ENCODE results near the gene RREB1.

RREB1 gene, protein sequence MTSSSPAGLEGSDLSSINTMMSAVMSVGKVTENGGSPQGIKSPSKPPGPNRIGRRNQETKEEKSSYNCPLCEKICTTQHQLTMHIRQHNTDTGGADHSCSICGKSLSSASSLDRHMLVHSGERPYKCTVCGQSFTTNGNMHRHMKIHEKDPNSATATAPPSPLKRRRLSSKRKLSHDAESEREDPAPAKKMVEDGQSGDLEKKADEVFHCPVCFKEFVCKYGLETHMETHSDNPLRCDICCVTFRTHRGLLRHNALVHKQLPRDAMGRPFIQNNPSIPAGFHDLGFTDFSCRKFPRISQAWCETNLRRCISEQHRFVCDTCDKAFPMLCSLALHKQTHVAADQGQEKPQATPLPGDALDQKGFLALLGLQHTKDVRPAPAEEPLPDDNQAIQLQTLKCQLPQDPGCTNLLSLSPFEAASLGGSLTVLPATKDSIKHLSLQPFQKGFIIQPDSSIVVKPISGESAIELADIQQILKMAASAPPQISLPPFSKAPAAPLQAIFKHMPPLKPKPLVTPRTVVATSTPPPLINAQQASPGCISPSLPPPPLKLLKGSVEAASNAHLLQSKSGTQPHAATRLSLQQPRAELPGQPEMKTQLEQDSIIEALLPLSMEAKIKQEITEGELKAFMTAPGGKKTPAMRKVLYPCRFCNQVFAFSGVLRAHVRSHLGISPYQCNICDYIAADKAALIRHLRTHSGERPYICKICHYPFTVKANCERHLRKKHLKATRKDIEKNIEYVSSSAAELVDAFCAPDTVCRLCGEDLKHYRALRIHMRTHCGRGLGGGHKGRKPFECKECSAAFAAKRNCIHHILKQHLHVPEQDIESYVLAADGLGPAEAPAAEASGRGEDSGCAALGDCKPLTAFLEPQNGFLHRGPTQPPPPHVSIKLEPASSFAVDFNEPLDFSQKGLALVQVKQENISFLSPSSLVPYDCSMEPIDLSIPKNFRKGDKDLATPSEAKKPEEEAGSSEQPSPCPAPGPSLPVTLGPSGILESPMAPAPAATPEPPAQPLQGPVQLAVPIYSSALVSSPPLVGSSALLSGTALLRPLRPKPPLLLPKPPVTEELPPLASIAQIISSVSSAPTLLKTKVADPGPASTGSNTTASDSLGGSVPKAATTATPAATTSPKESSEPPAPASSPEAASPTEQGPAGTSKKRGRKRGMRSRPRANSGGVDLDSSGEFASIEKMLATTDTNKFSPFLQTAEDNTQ (N-terminal part only)

DNA sequence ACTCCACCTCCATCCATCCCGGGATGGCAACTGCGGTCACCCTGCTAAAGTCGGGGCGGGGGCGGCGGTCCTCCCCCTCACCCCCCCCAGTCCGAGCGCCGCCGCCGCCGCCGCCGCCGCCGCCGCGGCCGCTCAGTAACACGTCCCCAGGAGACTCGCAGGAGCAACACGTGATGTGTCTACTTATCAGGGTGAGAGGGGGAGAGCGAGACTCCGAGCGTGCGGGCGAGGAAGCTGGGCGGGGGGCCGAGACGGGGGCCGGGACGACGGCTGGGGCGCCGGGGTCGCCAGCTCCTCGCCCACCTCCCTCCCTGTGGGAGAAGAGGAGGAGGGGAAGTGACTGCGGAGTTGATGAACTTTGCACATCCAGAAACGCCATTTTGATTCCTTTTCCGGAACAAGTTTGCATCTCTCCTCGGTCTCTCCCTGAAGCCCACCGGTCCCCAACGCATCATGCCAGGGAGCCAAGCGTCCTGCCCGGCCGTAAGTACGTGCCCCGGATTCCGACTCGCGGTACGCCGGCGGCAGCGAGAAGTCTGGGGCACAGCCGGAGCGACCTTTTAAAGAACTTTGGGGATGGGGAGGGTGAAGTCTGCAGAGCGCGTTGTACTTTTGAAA lies at the start of gene RREB1:
TSS of gene RREB1 (plus strand) at position 384 of the 618 bp plus-strand sequence. CDS start 73,951 bp downstream, outside the sequence.
- H3K36me3 ChIP-seq (ENCODE audit: control insufficient read depth, insufficient read depth, low read length) = no peaks in the 10 kb centered on the region
- H3K4me3 ChIP-seq (ENCODE audit: low read depth, low read length) = peak within 1 kb of the TSS; percentile 87
- H3K4me1 ChIP-seq (ENCODE audit: control insufficient read depth, insufficient read depth, low read length) = peaks cover 23% of the 10 kb centered on the region
- peaks cover 27% of the 10 kb centered on the region for H3K27me3 ChIP-seq (ENCODE audit: control insufficient read depth, insufficient read depth, low read length)
- H3K9me3 ChIP-seq (ENCODE audit: control insufficient read depth, insufficient read depth, low read length) = no peaks in the 10 kb centered on the region
- H3K9ac ChIP-seq (ENCODE audit: low read depth, low read length) = peak within 1 kb of the TSS; percentile 87

DNA sequence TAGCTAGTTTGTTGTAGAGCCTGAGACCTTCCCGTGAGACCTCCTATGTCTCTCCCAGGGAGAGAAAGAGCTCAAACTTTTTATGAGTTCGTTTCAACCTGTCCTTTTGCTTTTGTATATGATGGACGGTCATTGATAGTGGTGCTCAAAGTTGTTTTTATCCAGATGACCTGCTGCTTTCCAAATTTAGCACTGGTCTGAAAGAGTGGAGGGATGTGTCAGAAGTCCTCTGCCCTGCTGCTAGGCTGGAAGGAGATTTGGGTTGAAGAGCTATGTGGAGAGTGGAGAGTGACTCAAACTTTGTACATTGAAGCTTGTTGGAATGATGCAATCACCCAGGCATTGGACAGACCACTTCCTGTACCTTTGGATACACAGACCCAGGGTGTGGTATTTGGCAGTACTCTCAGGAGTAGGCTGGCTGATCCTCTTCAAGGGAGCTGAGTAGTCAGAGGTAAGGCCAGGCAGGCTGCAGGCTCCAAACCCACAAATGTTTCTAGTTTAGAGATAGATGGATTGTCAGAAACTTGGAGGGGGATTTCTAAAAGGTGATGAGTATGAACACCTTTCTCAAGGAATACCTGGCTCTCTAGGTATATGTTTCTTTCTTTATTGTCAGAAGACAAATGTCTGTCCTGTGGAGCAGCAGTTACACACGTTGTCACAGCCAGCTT lies 49.4 kb upstream of the RREB1 start:
- peaks cover 5% of the 10 kb centered on the region for H3K27me3 ChIP-seq (ENCODE audit: control insufficient read depth, insufficient read depth, low read length)
- H3K4me3 ChIP-seq (ENCODE audit: low read depth, low read length) = no peak overlapping the region
- no peaks in the 10 kb centered on the region for H3K36me3 ChIP-seq (ENCODE audit: control insufficient read depth, insufficient read depth, low read length)
- no peaks in the 10 kb centered on the region for H3K9me3 ChIP-seq (ENCODE audit: control insufficient read depth, insufficient read depth, low read length)
- no peak overlapping the region for H3K9ac ChIP-seq (ENCODE audit: low read depth, low read length)
- peaks cover 1% of the 10 kb centered on the region for H3K4me1 ChIP-seq (ENCODE audit: control insufficient read depth, insufficient read depth, low read length)

DNA sequence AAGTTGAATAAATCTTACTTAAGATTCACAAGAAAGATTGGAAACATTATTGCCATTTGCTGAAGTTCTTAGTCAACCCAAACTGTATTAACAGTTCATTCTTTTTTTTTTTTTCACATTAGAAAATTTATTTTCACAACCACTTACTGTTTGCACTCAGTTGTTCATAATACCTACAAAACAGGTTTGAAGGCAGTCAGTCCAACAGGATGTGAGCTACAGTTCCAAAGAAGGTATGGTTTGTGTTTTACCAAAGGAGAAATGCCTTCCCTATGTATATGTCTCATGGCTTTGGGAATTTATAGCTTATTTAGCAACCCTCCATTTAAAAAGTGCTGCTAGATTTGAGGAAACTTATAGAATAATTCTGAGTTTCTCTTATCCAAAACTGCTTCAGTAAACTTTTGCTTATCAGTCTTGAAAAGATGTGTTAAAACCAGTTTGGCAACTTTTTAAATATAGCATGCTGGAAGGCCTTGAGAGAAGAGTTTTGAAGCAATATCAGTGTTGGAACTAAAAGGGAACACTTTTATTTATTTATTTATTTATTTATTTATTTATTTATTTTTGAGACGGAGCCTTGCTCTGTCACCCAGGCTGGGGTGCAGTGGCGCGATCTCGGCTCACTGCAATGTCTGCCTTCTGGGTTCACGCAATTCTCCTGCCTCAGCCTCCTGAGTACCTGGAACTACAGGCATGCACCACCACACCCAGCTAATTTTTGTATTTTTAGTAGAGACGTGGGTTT lies 46.8 kb upstream of the RREB1 start:
- Histone ChIP-seq H3K27me3 (ENCODE audit: control insufficient read depth, insufficient read depth, low read length) (peaks cover 4% of the 10 kb centered on the region), H3K4me3 (ENCODE audit: low read depth, low read length) (no peak overlapping the region), H3K9ac (ENCODE audit: low read depth, low read length) (no peak overlapping the region), H3K9me3 (ENCODE audit: control insufficient read depth, insufficient read depth, low read length) (no peaks in the 10 kb centered on the region), H3K36me3 (ENCODE audit: control insufficient read depth, insufficient read depth, low read length) (no peaks in the 10 kb centered on the region), H3K4me1 (ENCODE audit: control insufficient read depth, insufficient read depth, low read length) (no peaks in the 10 kb centered on the region)

DNA sequence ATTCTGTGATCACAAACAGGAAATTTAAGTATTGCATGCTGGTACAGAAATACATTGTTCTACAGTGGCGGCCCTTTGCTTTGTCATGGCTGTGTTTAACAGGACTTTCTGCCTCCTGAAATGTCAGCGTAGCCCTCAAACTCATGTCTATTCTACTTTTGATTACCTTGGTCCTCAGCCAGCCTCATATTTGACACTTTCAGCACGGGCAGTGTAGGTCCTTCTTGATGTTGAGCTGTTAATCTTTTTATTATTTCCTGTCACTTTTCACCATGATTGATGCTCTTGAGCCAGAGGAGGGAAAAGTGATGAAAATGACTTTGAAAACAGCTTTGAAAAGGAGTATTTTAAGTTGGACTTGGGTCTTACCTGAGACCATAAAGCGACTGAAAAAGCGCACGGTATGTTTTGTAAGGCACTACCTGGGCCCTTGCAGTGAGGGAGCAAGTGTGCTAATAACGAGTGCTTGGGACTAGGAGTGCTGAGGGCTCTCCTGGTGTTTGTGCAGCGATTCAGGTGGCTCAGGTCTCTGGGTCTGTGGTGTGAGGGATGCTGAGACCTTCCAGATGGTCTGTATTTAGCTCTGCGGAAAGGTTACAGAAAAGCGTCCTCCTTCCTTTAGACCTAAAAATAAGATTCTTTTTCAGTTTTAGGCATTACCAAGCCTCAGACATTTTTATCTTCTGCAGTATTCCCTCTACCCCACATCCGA lies 45.2 kb upstream of the RREB1 start:
- Histone ChIP-seq H3K36me3 (ENCODE audit: control insufficient read depth, insufficient read depth, low read length) (no peaks in the 10 kb centered on the region), H3K9ac (ENCODE audit: low read depth, low read length) (no peak overlapping the region), H3K27me3 (ENCODE audit: control insufficient read depth, insufficient read depth, low read length) (peaks cover 4% of the 10 kb centered on the region), H3K9me3 (ENCODE audit: control insufficient read depth, insufficient read depth, low read length) (no peaks in the 10 kb centered on the region), H3K4me3 (ENCODE audit: low read depth, low read length) (no peak overlapping the region), H3K4me1 (ENCODE audit: control insufficient read depth, insufficient read depth, low read length) (no peaks in the 10 kb centered on the region)

DNA sequence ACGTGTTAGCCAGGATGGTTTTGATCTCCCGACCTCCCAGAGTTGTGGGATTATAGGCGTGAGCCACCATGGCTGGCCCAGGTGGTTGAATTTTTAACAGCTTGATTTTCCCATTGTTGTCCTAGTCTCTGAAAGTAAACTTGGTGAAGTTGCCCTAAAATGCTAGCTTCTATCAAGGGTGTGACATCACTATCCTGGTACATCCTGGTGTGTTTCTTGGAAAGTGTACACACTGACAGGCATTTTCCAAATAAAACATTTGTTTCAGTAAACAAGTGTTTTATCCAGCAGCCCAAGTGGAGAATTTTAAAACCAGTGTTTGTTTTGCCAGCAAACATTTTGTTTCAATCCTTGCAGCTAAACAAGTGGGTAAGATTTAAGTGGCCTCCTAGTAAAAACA lies 40.5 kb upstream of the RREB1 start:
- Histone ChIP-seq H3K9me3 (ENCODE audit: control insufficient read depth, insufficient read depth, low read length) (no peaks in the 10 kb centered on the region), H3K4me1 (ENCODE audit: control insufficient read depth, insufficient read depth, low read length) (no peaks in the 10 kb centered on the region), H3K4me3 (ENCODE audit: low read depth, low read length) (no peak overlapping the region), H3K36me3 (ENCODE audit: control insufficient read depth, insufficient read depth, low read length) (no peaks in the 10 kb centered on the region), H3K9ac (ENCODE audit: low read depth, low read length) (no peak overlapping the region), H3K27me3 (ENCODE audit: control insufficient read depth, insufficient read depth, low read length) (no peaks in the 10 kb centered on the region)

DNA sequence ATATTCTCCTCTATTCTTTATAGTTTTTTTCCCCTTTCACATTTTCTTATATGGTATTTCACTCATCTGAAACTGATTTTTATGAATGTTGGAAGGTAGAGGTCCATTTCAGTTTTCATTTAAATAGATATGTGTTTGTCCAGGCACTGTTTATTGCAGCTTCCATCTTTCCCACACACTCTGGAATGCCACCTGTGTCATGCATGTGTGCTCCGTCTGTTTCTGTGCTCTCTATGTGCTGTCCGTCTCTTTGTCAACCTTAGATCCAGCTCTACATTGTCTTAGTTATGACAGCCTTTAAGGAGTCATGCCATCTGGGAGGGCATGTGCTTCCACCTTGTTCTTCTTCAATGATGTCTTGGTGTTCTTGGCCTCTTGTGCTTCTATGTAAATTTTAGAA lies 36.4 kb upstream of the RREB1 start:
- H3K36me3 ChIP-seq (ENCODE audit: control insufficient read depth, insufficient read depth, low read length) = no peaks in the 10 kb centered on the region

DNA sequence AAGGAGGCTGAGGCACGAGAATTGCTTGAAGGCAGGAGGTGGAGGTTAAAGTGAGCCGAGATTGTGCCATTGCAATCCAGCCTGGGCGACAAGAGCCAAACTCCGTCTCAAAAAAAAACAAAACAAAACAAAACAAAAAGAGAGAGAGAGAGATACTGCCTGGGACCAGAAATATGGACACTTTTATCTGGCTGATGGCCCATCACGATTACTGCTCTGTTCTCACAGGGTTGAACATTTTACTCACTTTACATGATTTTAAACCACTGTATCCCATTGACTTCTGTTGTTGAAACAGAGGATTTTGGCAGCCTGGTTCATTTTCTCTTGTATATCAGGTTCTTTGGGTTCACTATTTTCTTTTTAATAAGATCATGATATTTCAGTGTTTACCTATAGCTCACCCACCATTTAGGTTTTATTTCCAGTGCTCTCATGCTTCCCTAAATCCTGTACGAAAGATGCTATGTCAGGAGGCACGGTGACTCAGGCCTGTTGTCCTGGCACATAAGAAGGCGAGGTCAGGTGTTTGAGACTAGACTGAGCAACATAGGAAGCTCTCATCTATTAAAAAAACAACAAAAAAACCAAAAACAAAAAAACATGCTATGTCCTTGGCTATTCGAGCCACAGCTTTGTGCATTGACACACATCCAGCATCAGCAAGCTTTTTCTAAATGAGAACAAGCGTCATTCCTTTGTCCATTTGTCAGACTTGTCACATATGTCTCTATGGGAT lies 34.5 kb upstream of the RREB1 start:
- no peak overlapping the region for H3K9ac ChIP-seq (ENCODE audit: low read depth, low read length)
- H3K36me3 ChIP-seq (ENCODE audit: control insufficient read depth, insufficient read depth, low read length) = no peaks in the 10 kb centered on the region
- H3K4me1 ChIP-seq (ENCODE audit: control insufficient read depth, insufficient read depth, low read length) = no peaks in the 10 kb centered on the region
- no peaks in the 10 kb centered on the region for H3K27me3 ChIP-seq (ENCODE audit: control insufficient read depth, insufficient read depth, low read length)
- H3K4me3 ChIP-seq (ENCODE audit: low read depth, low read length) = no peak overlapping the region
- H3K9me3 ChIP-seq (ENCODE audit: control insufficient read depth, insufficient read depth, low read length) = no peaks in the 10 kb centered on the region

More for the DNA sequence above, 36.4 kb upstream of the RREB1 start:
- H3K4me1 ChIP-seq (ENCODE audit: control insufficient read depth, insufficient read depth, low read length) = no peaks in the 10 kb centered on the region
- H3K4me3 ChIP-seq (ENCODE audit: low read depth, low read length) = no peak overlapping the region
- H3K27me3 ChIP-seq (ENCODE audit: control insufficient read depth, insufficient read depth, low read length) = no peaks in the 10 kb centered on the region
- H3K9ac ChIP-seq (ENCODE audit: low read depth, low read length) = no peak overlapping the region
- no peaks in the 10 kb centered on the region for H3K9me3 ChIP-seq (ENCODE audit: control insufficient read depth, insufficient read depth, low read length)

DNA sequence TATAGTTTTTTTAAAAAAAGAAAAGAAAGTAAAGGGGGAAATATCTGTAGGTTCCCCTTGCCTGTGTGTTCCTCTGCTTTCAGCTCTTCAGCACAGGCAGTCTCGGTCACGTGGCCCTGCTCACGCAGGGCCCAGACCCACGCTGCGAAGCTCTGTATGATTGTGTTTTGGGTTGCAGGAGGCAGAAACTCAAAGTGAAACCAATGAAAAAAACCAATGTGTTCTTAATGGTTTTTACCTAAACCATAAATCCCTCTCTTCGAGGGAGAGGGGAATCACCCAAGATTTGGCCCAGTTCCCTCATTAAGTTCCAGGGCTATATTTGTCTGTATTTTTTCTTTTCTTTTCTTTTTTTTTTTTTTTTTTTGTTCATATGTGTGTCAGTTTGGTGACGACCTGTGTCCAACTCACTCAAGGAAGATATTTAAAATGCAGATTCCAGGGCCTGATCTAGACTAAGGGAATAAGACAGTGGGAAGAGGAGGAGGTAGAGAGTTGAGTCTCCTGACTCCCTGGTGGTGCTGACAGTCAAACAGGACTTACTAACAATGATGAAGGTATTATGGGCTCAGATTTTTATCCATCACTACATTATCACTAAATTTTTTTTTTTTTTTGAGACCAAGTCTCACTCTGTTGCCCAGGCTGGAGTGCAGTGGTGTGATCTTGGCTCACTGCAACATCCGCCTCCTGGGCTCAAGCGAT lies 33.8 kb upstream of the RREB1 start:
- Histone ChIP-seq H3K9ac (ENCODE audit: low read depth, low read length) (no peak overlapping the region), H3K4me3 (ENCODE audit: low read depth, low read length) (no peak overlapping the region), H3K36me3 (ENCODE audit: control insufficient read depth, insufficient read depth, low read length) (no peaks in the 10 kb centered on the region), H3K27me3 (ENCODE audit: control insufficient read depth, insufficient read depth, low read length) (no peaks in the 10 kb centered on the region), H3K9me3 (ENCODE audit: control insufficient read depth, insufficient read depth, low read length) (no peaks in the 10 kb centered on the region), H3K4me1 (ENCODE audit: control insufficient read depth, insufficient read depth, low read length) (no peaks in the 10 kb centered on the region)

DNA sequence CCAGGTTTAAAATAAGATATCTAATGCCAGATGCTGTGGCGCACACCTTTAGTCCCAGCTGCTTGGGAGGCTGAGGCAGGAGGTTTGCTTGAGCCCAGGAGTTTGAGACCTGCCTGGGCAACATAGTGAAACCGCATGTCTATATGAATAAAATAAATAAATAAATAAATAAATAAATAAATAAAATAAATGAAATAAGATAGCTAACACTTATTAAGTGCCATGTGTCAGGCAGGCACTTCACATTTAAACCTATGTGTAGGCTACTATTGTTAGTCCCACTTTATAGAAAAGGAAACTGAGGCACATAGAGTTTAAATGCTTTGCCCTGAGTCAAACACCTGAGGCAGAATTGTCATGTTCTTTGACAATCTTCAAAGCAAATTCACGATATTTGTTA lies 32.9 kb upstream of the RREB1 start:
- Histone ChIP-seq H3K36me3 (ENCODE audit: control insufficient read depth, insufficient read depth, low read length) (no peaks in the 10 kb centered on the region), H3K27me3 (ENCODE audit: control insufficient read depth, insufficient read depth, low read length) (no peaks in the 10 kb centered on the region), H3K4me3 (ENCODE audit: low read depth, low read length) (no peak overlapping the region), H3K9me3 (ENCODE audit: control insufficient read depth, insufficient read depth, low read length) (no peaks in the 10 kb centered on the region), H3K4me1 (ENCODE audit: control insufficient read depth, insufficient read depth, low read length) (no peaks in the 10 kb centered on the region), H3K9ac (ENCODE audit: low read depth, low read length) (no peak overlapping the region)
